Right lobe of liver (tissue), 6 donors: ENCODE results near the gene ATP6V1C2. TPM values are rescaled to one million over a fixed set of nuclear protein-coding genes. Genes with fewer than 3 reads are reported as not detected.

Experiments used
- ATAC-seq, 4 donors: fragments of 200-7000 bp; cut with Tn5 transposase; one replicate each; pipeline ENCODE4 v1.9.1; 2020; ENCODE audit warnings: mild to moderate bottlenecking in 4 of 4, moderate library complexity in 4 of 4
- DNase-seq, 3 donors: peaks; one replicate each; pipeline ENCODE4 v3.0.0-alpha.2; 2020
- H3K27ac ChIP-seq, 3 donors: fragments of 200-600 bp; one replicate each; pipeline ENCODE4 v1.8.0; 2022
- H3K27me3 ChIP-seq, 2 donors: fragments of 200-600 bp; one replicate each; pipeline ENCODE4 v1.8.0; 2022
- H3K36me3 ChIP-seq, 4 donors: fragments of 200-600 bp; sonication (generic) in 1 of 4; one replicate each; pipeline versions ENCODE4 v1.5.1 to v1.8.0; 2017 to 2022; ENCODE audit warnings: control low read depth in 1 of 4
- H3K4me1 ChIP-seq, 4 donors: fragments of 200-600 bp; sonication (generic) in 1 of 4; one replicate each; pipeline versions ENCODE4 v1.5.1 to v1.8.0; 2017 to 2022; ENCODE audit warnings: control low read depth in 1 of 4
- H3K4me3 ChIP-seq, 3 donors: fragments of 200-600 bp; one replicate each; pipeline ENCODE4 v1.8.0; 2022
- H3K9me3 ChIP-seq, 4 donors: fragments of 200-600 bp; sonication (generic) in 1 of 4; one replicate each; pipeline versions ENCODE4 v1.5.1 to v1.8.0; 2017 to 2022; ENCODE audit warnings: control low read depth in 1 of 4
- POLR2A ChIP-seq: fragments of 450-650 bp; IDR thresholded peaks from one replicate; pipeline ENCODE4 v1.6.1; 2017; ENCODE audit warnings: antibody characterized with exemption, mild to moderate bottlenecking
- WGBS: methylation state at CpG from one replicate; pipeline ENCODE4 v1.1.6; 2018; ENCODE audit warnings: low coverage, low lambda C conversion rate; ENCODE audit not compliant: insufficient coverage; ENCODE audit errors: missing lambda C conversion rate; 5-methylcytosine and 5-hydroxymethylcytosine counted together
- intact Hi-C, 2 donors: fragments of 100-400 bp; cut with DNase I; formaldehyde crosslinking; loops; one replicate each; pipeline versions ENCODE4 v1.11.2 to v1.14.1; 2022
- total RNA-seq, 6 experiments: library from RNA; depleted of rRNA in 2 of 6; stranded (reverse); fragments of >200 nt in 2 of 6; fragmentation: NEBNext Ultra II Directional in 3 of 6; extraction: Animal tissue kit (Norgen Biotek cat#: 25700) in 3 of 6; gene quantifications; one replicate each; pipeline versions ENCODE4 v1.1.0 to v1.2.4, GENCODE V29; 2016 to 2023
- TF ChIP-seq, protein P1 (sequence below), 4 donors: fragments of 200-600 bp in 3 of 4; fragments of 450-650 bp in 1 of 4; IDR thresholded peaks; one replicate each; pipeline versions ENCODE4 v1.5.1 to v1.8.0; 2016 to 2022; ENCODE audit warnings: antibody characterized with exemption in 4 of 4, mild to moderate bottlenecking in 2 of 4
- donor health status: DM: no; HTN: yes; CAD: no.
- donor health status: DM: no; HTN: no; CAD: no.
- donor health status: DM: no; HTN: no; CAD: no.
- donor health status: DM: no; HTN: yes; CAD: no.
- donor health status: DM: no; HTN: yes; CAD: no.

ATP6V1C2 gene
- total RNA-seq, 6 experiments from 2014 or later, result 0.12 to 0.22 TPM; not detected in 4

- intact Hi-C loops, result no loop called here
- H3K27me3 ChIP-seq, result no peaks in the 10 kb centered on the region
- ATAC-seq, result peak in 3 of 4 donors; percentile 47 to 63 (median 59)
- DNase-seq, result no peak
- H3K4me3 ChIP-seq, result no peak overlapping the region
- TF ChIP-seq, protein P1, sequence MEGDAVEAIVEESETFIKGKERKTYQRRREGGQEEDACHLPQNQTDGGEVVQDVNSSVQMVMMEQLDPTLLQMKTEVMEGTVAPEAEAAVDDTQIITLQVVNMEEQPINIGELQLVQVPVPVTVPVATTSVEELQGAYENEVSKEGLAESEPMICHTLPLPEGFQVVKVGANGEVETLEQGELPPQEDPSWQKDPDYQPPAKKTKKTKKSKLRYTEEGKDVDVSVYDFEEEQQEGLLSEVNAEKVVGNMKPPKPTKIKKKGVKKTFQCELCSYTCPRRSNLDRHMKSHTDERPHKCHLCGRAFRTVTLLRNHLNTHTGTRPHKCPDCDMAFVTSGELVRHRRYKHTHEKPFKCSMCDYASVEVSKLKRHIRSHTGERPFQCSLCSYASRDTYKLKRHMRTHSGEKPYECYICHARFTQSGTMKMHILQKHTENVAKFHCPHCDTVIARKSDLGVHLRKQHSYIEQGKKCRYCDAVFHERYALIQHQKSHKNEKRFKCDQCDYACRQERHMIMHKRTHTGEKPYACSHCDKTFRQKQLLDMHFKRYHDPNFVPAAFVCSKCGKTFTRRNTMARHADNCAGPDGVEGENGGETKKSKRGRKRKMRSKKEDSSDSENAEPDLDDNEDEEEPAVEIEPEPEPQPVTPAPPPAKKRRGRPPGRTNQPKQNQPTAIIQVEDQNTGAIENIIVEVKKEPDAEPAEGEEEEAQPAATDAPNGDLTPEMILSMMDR (IDR thresholded peaks at IDR 0.05), result no peak
- TF ChIP-seq POLR2A, result no peak
- WGBS, result 31% methylated on average over 10 of the region's 10 CpGs
- H3K36me3 ChIP-seq, result no peaks in the 10 kb centered on the region
- no peaks in the 10 kb centered on the region for H3K4me1 ChIP-seq
- H3K9me3 ChIP-seq, result no peaks in the 10 kb centered on the region
- no peak overlapping the region for H3K27ac ChIP-seq
Observed at GRCh38 chr2:10712185-10712809, 9.1 kb upstream of the ATP6V1C2 start.

- intact Hi-C loops, result no loop called here
- Histone ChIP-seq H3K4me3 (no peak overlapping the region), H3K36me3 (no peaks in the 10 kb centered on the region), H3K27ac (no peak overlapping the region), H3K9me3 (no peaks in the 10 kb centered on the region), H3K27me3 (no peaks in the 10 kb centered on the region), H3K4me1 (peaks cover 0 to 6% (median 0%) of the 10 kb centered on the region in 4 donors)
- ATAC-seq (no peak), DNase-seq (no peak)
- TF ChIP-seq, protein P1 (IDR thresholded peaks at IDR 0.05), result no peak
- TF ChIP-seq POLR2A, result no peak
- WGBS, result 22% methylated on average over 2 of the region's 2 CpGs
Observed at GRCh38 chr2:10716581-10716980, 4.8 kb upstream of the ATP6V1C2 start.

- no peak for ATAC-seq
- no peak overlapping the region for H3K27ac ChIP-seq
Observed at GRCh38 chr2:10717628-10718027, 3.8 kb upstream of the ATP6V1C2 start.

DNA sequence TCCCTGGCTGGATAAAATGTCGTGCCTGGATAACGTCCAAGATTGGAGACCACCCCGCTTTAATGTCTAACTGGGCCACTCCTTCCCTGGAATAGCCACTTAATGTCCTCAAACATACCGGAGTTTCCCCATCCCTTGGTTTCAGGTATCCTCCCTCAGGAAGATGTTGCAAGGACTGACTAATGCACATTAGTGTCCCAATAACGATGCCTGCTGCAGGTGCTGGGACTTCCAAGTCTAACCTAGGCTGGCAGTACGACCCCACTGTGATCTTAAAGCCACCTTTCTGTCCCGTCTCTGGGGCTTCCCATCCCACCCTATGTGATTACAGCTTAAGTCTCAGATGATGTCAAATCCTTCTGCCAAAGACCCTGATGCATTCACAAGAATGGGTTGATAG is 1.1 kb upstream of the ATP6V1C2 start:
- no peak overlapping the region for H3K4me3 ChIP-seq
- H3K27me3 ChIP-seq, result peaks cover 3 to 10% of the 10 kb centered on the region in 2 donors
- ATAC-seq, result no peak
- no peaks in the 10 kb centered on the region for H3K9me3 ChIP-seq
- no peak overlapping the region for H3K27ac ChIP-seq
- no peak for TF ChIP-seq POLR2A
- TF ChIP-seq, protein P1 (IDR thresholded peaks at IDR 0.05), result no peak
- intact Hi-C loops, result no loop called here
- DNase-seq, result no peak
- no CpG with 5 or more reads among the region's 7 CpGs for WGBS
- H3K4me1 ChIP-seq, result peaks cover 0 to 15% (median 3%) of the 10 kb centered on the region in 4 donors
- H3K36me3 ChIP-seq, result no peaks in the 10 kb centered on the region

More at GRCh38 chr2:10717628-10718027, 3.8 kb upstream of the ATP6V1C2 start:
- Histone ChIP-seq H3K36me3 (no peaks in the 10 kb centered on the region), H3K4me3 (no peak overlapping the region), H3K4me1 (peaks cover 0 to 15% (median 3%) of the 10 kb centered on the region in 4 donors), H3K9me3 (no peaks in the 10 kb centered on the region), H3K27me3 (peaks cover 0 to 10% of the 10 kb centered on the region in 2 donors)
- WGBS, result 53% methylated on average over 4 of the region's 4 CpGs
- no peak for TF ChIP-seq POLR2A
- TF ChIP-seq, protein P1 (IDR thresholded peaks at IDR 0.05), result no peak
- intact Hi-C loops, result no loop called here
- no peak for DNase-seq
